GM12878 (cell line): ENCODE measurements around the gene SPHK2. TPM values are rescaled to one million over a fixed set of nuclear protein-coding genes. Genes with fewer than 3 reads are reported as not detected.
A peak's percentile ranks its signal among the peaks of the same experiment; 100 is the strongest.

ENCODE experiments used
- RELA ChIP-seq: fragments of 450-650 bp; IDR thresholded peaks from 2 replicates; pipeline ENCODE4 v1.8.0; 2014; ENCODE audit warnings: borderline replicate concordance; ENCODE audit not compliant: partially characterized antibody
- TARDBP ChIP-seq: IDR thresholded peaks from 2 replicates; pipeline ENCODE4 v1.6.1; 2016; ENCODE audit warnings: borderline replicate concordance
- ZNF217 ChIP-seq: fragments of 450-650 bp; IDR thresholded peaks from 2 replicates; pipeline ENCODE4 v1.6.1; 2017; ENCODE audit warnings: antibody characterized with exemption, mild to moderate bottlenecking
- polyA plus RNA-seq, 11 experiments: library from polyadenylated mRNA; depleted of rRNA in 4 of 11; unstranded in 6 of 11; stranded (reverse) in 5 of 11; fragments of >200 nt; fragmentation: Nextera tagmentation in 4 of 11; fragmentation: Illumina TruSeq in 1 of 11; extraction: Ambion mirVana in 4 of 11; extraction: Trizol in 1 of 11; gene quantifications; 1 replicate in 1 of 11; 2 replicates in 10 of 11; pipeline versions ENCODE4 v1.2.1 to v1.2.3, GENCODE V29; 2011 to 2016; ENCODE audit warnings: inconsistent platforms in 2 of 11, missing spikeins in 2 of 11, low read depth in 1 of 11
- total RNA-seq, 4 experiments: library from RNA; depleted of rRNA in 3 of 4; stranded (reverse); fragments of >200 nt in 3 of 4; fragmentation: Illumina TruSeq in 1 of 4; extraction: Trizol in 1 of 4; gene quantifications; 2 replicates each; pipeline versions ENCODE4 v1.2.1 to v1.2.3, GENCODE V29; 2013 to 2021
- TF ChIP-seq, protein P1 (sequence below): fragments of 450-650 bp; formaldehyde crosslinking; IDR thresholded peaks from 2 replicates; pipeline ENCODE4 v1.4.0; 2020; ENCODE audit warnings: mild to moderate bottlenecking, moderate library complexity
- TF ChIP-seq, protein P2 (sequence below): fragments of 450-650 bp; IDR thresholded peaks from 2 replicates; pipeline ENCODE4 v1.6.1; 2014; ENCODE audit warnings: mild to moderate bottlenecking

SPHK2 gene
- total and polyA plus RNA-seq, 10 of the 15 experiments (the other 5 are each of a cell fraction or from before 2014, with no cell fraction given) = 0.37 to 40.5 (median 11.2) TPM

DNA sequence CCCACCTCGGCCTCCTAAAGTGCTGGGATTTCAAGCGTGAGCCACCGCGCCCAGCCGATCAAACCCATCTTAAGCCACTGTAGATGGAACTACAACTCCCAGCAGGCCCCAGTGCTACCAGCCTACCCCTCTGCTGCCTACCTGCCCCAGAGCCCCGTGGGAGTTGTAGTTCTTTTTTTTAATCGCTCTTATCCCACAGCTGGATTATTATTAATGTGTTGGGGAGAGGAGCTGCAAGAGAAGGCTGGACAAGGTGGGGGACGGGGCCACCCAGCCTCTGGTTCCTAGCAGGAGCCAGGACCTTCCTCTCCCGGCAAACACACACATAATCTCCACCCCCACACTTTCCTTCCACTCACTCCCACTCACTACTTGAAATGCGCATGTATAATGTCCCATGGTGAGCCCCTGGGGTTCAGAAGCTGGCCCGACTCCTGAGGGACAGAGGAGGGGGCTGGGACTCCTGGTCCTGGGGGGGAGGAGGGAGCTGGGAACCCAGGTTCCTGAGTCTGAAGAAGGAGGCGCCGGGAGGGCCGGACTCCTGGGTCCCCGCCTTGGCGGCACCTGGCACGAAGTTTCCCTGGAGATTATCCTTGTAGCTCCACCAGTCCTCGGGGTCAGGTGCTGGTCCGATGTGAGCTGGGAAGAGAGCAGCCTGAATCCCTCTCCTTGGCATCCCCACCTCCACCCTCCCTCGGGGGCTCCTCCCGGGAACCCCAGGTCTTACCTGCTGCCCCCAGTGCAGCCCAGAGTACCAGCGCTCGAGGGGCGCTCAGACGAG is 25.7 kb downstream of the SPHK2 start (continued):
- TF ChIP-seq, protein P1, sequence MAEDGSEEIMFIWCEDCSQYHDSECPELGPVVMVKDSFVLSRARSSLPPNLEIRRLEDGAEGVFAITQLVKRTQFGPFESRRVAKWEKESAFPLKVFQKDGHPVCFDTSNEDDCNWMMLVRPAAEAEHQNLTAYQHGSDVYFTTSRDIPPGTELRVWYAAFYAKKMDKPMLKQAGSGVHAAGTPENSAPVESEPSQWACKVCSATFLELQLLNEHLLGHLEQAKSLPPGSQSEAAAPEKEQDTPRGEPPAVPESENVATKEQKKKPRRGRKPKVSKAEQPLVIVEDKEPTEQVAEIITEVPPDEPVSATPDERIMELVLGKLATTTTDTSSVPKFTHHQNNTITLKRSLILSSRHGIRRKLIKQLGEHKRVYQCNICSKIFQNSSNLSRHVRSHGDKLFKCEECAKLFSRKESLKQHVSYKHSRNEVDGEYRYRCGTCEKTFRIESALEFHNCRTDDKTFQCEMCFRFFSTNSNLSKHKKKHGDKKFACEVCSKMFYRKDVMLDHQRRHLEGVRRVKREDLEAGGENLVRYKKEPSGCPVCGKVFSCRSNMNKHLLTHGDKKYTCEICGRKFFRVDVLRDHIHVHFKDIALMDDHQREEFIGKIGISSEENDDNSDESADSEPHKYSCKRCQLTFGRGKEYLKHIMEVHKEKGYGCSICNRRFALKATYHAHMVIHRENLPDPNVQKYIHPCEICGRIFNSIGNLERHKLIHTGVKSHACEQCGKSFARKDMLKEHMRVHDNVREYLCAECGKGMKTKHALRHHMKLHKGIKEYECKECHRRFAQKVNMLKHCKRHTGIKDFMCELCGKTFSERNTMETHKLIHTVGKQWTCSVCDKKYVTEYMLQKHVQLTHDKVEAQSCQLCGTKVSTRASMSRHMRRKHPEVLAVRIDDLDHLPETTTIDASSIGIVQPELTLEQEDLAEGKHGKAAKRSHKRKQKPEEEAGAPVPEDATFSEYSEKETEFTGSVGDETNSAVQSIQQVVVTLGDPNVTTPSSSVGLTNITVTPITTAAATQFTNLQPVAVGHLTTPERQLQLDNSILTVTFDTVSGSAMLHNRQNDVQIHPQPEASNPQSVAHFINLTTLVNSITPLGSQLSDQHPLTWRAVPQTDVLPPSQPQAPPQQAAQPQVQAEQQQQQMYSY (CRISPR knock-in tag) = no peak
- TF ChIP-seq TARDBP = peak; percentile 95
- TF ChIP-seq, protein P2, sequence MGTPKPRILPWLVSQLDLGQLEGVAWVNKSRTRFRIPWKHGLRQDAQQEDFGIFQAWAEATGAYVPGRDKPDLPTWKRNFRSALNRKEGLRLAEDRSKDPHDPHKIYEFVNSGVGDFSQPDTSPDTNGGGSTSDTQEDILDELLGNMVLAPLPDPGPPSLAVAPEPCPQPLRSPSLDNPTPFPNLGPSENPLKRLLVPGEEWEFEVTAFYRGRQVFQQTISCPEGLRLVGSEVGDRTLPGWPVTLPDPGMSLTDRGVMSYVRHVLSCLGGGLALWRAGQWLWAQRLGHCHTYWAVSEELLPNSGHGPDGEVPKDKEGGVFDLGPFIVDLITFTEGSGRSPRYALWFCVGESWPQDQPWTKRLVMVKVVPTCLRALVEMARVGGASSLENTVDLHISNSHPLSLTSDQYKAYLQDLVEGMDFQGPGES = no peak
- TF ChIP-seq RELA = peak; percentile 54
- TF ChIP-seq ZNF217 = no peak
- TF ChIP-seq, all 136 proteins: peak for 16
